Fibroblast of lung (primary cell): ENCODE data around the gene LOXL4. TPM values are rescaled to one million over a fixed set of nuclear protein-coding genes. Genes with fewer than 3 reads are reported as not detected.

Source experiments
- DNase-seq, 2 donors: peaks; one replicate each; pipeline versions ENCODE4 v3.0.0 to v3.0.0-alpha.2; 2010; ENCODE audit warnings: low read depth in 2 of 2
- H2AFZ ChIP-seq: 2 replicates; pipeline ENCODE4 v1.5.1; 2012; ENCODE audit warnings: low read length, control low read depth, inconsistent platforms
- H3K27ac ChIP-seq: 2 replicates; pipeline ENCODE4 v1.5.1; 2011; ENCODE audit warnings: low read length, control low read depth; ENCODE audit not compliant: insufficient read depth
- H3K27me3 ChIP-seq: 2 replicates; pipeline ENCODE4 v1.5.1; 2011; ENCODE audit warnings: mild to moderate bottlenecking, low read length; ENCODE audit not compliant: control insufficient read depth, insufficient read depth
- H3K36me3 ChIP-seq: 2 replicates; pipeline ENCODE4 v1.5.1; 2011; ENCODE audit warnings: low read length; ENCODE audit not compliant: control insufficient read depth, insufficient read depth
- H3K4me1 ChIP-seq: 2 replicates; pipeline ENCODE4 v1.5.1; 2011; ENCODE audit warnings: low read length; ENCODE audit not compliant: control insufficient read depth, insufficient read depth; ENCODE audit errors: extremely low read depth
- H3K4me2 ChIP-seq: 2 replicates; pipeline ENCODE4 v1.5.1; 2011; ENCODE audit warnings: low read length, control low read depth; ENCODE audit not compliant: insufficient read depth; ENCODE audit errors: extremely low read depth
- H3K4me3 ChIP-seq, 4 experiments: fragments of 200-600 bp in 1 of 4; sonication (generic) in 1 of 4; replicated peaks in 1 of 4; 2 replicates each; pipeline ENCODE4 v1.5.1; 2011 to 2016; ENCODE audit warnings: low read length in 4 of 4, low read depth in 3 of 4, mild to moderate bottlenecking in 3 of 4, control low read depth in 2 of 4, inconsistent platforms in 1 of 4, mixed read lengths in 1 of 4; ENCODE audit not compliant: insufficient read depth in 1 of 4; ENCODE audit errors: control extremely low read depth in 1 of 4
- H3K79me2 ChIP-seq: 2 replicates; pipeline ENCODE4 v1.5.1; 2012; ENCODE audit warnings: mild to moderate bottlenecking, low read length, inconsistent platforms; ENCODE audit not compliant: control insufficient read depth, insufficient read depth
- H3K9ac ChIP-seq: 2 replicates; pipeline ENCODE4 v1.5.1; 2011; ENCODE audit warnings: mild to moderate bottlenecking, low read length, control low read depth; ENCODE audit not compliant: insufficient read depth
- H3K9me3 ChIP-seq: 2 replicates; pipeline ENCODE4 v1.5.1; 2012; ENCODE audit warnings: low read depth, low read length; ENCODE audit not compliant: control insufficient read depth, insufficient read depth
- H4K20me1 ChIP-seq: 2 replicates; pipeline ENCODE4 v1.5.1; 2011; ENCODE audit warnings: low read length; ENCODE audit not compliant: control insufficient read depth, insufficient read depth; ENCODE audit errors: extremely low read depth
- CTCF ChIP-seq, 2 donors: IDR thresholded peaks in 1 of 2; conservative IDR thresholded peaks in 1 of 2; 1 replicate in 1 of 2; 2 replicates in 1 of 2; pipeline ENCODE4 v1.5.1; 2011 to 2012; ENCODE audit warnings: low read length in 2 of 2, control low read depth in 1 of 2, inconsistent platforms in 1 of 2, low read depth in 1 of 2, mild to moderate bottlenecking in 1 of 2
- EZH2 ChIP-seq: IDR thresholded peaks from 2 replicates; pipeline ENCODE4 v1.5.1; 2012; ENCODE audit warnings: low read length, control low read depth, mild to moderate bottlenecking; ENCODE audit errors: missing control alignments
- polyA plus RNA-seq, 2 donors: library from polyadenylated mRNA; depleted of rRNA in 1 of 2; stranded (reverse) in 1 of 2; unstranded in 1 of 2; fragments of >200 nt; gene quantifications; 2 replicates each; pipeline ENCODE4 v1.2.1, GENCODE V29; 2011 to 2012; ENCODE audit warnings: missing spikeins in 1 of 2
- total RNA-seq: library from RNA; depleted of rRNA; stranded (reverse); fragments of >200 nt; gene quantifications from 2 replicates; pipeline ENCODE4 v1.2.1, GENCODE V29; 2014

The LOXL4 gene
- total and polyA plus RNA-seq, 2 donors (not counting 1 experiment from before 2014, with no cell fraction given): 73.0 to 75.1 TPM

DNA sequence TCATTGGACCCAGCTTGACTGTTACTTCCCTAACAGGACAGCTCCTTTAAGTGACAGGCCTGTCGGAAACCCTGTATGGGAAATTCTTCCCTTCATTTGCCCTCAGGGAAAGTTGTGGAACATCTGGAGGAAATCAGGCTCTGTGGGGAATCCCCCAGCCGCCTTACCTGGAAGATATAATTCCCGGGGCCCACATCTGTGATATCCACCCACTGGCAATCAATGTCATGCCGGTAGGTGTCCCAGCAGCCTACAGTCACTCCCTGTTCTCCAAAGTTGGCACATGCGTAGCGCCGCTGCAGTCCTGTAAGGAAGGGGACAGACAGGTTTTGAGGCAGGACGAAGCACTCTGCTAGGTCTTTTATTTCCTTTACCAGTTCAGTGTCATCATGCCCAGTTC is 16.6 kb downstream of the LOXL4 start:
- Histone ChIP-seq H4K20me1 (no peaks in the 10 kb centered on the region), H3K27ac (no peak overlapping the region), H3K9me3 (no peaks in the 10 kb centered on the region), H3K36me3 (peaks cover 13% of the 10 kb centered on the region), H3K9ac (no peak overlapping the region), H3K79me2 (no peaks in the 10 kb centered on the region), H3K4me3 (no peak overlapping the region), H2AFZ (no peak overlapping the region), H3K27me3 (no peaks in the 10 kb centered on the region), H3K4me1 (peaks cover 6% of the 10 kb centered on the region), H3K4me2 (no peak overlapping the region)
- TF ChIP-seq EZH2: no peak
- TF ChIP-seq CTCF (conservative IDR thresholded peaks at IDR 0.05 in 1 of 2, IDR thresholded peaks at IDR 0.05 in 1 of 2; ENCODE audit: low read depth in 1 of 2, low read length in 2 of 2): no peak
- DNase-seq: no peak

- DNase-seq: no peak
- peaks cover 16% of the 10 kb centered on the region for H3K36me3 ChIP-seq
- no peaks in the 10 kb centered on the region for H3K79me2 ChIP-seq
- H3K4me1 ChIP-seq: peaks cover 6% of the 10 kb centered on the region
- TF ChIP-seq CTCF (conservative IDR thresholded peaks at IDR 0.05 in 1 of 2, IDR thresholded peaks at IDR 0.05 in 1 of 2; ENCODE audit: low read depth in 1 of 2, low read length in 2 of 2): no peak
- no peaks in the 10 kb centered on the region for H4K20me1 ChIP-seq
- H3K4me3 ChIP-seq: no peak overlapping the region
- H3K27ac ChIP-seq: no peak overlapping the region
- no peaks in the 10 kb centered on the region for H3K27me3 ChIP-seq
- no peak overlapping the region for H3K4me2 ChIP-seq
- no peak overlapping the region for H2AFZ ChIP-seq
- H3K9me3 ChIP-seq: no peaks in the 10 kb centered on the region
- H3K9ac ChIP-seq: no peak overlapping the region
Measured at GRCh38 chr10:98249134-98249533, 18.9 kb downstream of the LOXL4 start.

- H4K20me1 ChIP-seq: no peaks in the 10 kb centered on the region
- no peak overlapping the region for H3K9ac ChIP-seq
- H3K4me3 ChIP-seq: no peak overlapping the region
- no peaks in the 10 kb centered on the region for H3K27me3 ChIP-seq
- no peak overlapping the region for H3K27ac ChIP-seq
- TF ChIP-seq EZH2: no peak
- TF ChIP-seq CTCF (conservative IDR thresholded peaks at IDR 0.05 in 1 of 2, IDR thresholded peaks at IDR 0.05 in 1 of 2; ENCODE audit: low read depth in 1 of 2, low read length in 2 of 2): no peak
- H3K4me1 ChIP-seq: peaks cover 6% of the 10 kb centered on the region
- H3K79me2 ChIP-seq: no peaks in the 10 kb centered on the region
- H2AFZ ChIP-seq: no peak overlapping the region
- no peak overlapping the region for H3K4me2 ChIP-seq
- no peaks in the 10 kb centered on the region for H3K9me3 ChIP-seq
- no peak for DNase-seq
- peaks cover 15% of the 10 kb centered on the region for H3K36me3 ChIP-seq
Measured at GRCh38 chr10:98248018-98248417, 20.0 kb downstream of the LOXL4 start.
